B cell (primary cell): ENCODE measurements around the gene BBIP1. TPM values are rescaled to one million over a fixed set of nuclear protein-coding genes. Genes with fewer than 3 reads are reported as not detected.

Experiments
- ATAC-seq: fragments of 200-7000 bp; cut with Tn5 transposase; one replicate; pipeline ENCODE4 v1.10.0; 2021; ENCODE audit warnings: low read depth, mild to moderate bottlenecking, moderate number of reproducible peaks, moderate library complexity
- CTCF ChIA-PET: fragments of 350-600 bp; sonication (Branson Sonifier 250); formaldehyde crosslinking; loops from one replicate; lab custom pipeline; 2021; ENCODE audit warnings: antibody characterized with exemption, inconsistent platforms; lab: Charles Lee
- POLR2A ChIA-PET: fragments of 350-600 bp; sonication (Branson Sonifier 250); formaldehyde crosslinking; loops from one replicate; lab custom pipeline; 2021; ENCODE audit warnings: antibody characterized with exemption; lab: Charles Lee
- DNase-seq: peaks from one replicate; pipeline ENCODE4 v3.0.0; 2013
- H2AFZ ChIP-seq: 2 replicates; pipeline ENCODE4 v1.6.1; 2012; ENCODE audit warnings: mild to moderate bottlenecking, low read depth, low read length; ENCODE audit not compliant: insufficient read depth, poor library complexity, severe bottlenecking
- H3K27ac ChIP-seq, 2 donors: 1 replicate in 1 of 2; 2 replicates in 1 of 2; pipeline ENCODE4 v1.5.1; 2012 to 2013; ENCODE audit warnings: low read length in 2 of 2, mild to moderate bottlenecking in 2 of 2, moderate library complexity in 1 of 2
- H3K27me3 ChIP-seq, 4 experiments: fragments of 200-600 bp in 1 of 4; sonication (generic) in 1 of 4; replicated peaks in 1 of 4; 1 replicate in 2 of 4; 2 replicates in 2 of 4; pipeline versions ENCODE4 v1.6.1 to v1.7.0; 2013 to 2016; ENCODE audit warnings: low read length in 3 of 4, mild to moderate bottlenecking in 2 of 4, mixed read lengths in 1 of 4, moderate library complexity in 1 of 4; ENCODE audit not compliant: insufficient read depth in 4 of 4, control insufficient read depth in 3 of 4; ENCODE audit errors: control extremely low read depth in 1 of 4
- H3K36me3 ChIP-seq, 2 experiments: replicated peaks in 1 of 2; 1 replicate in 1 of 2; 2 replicates in 1 of 2; pipeline versions ENCODE4 v1.6.1 to v1.7.1; 2013; ENCODE audit warnings: low read length in 1 of 2; ENCODE audit not compliant: insufficient read depth in 2 of 2, control insufficient read depth in 1 of 2; ENCODE audit errors: control extremely low read depth in 1 of 2, extremely low read depth in 1 of 2
- H3K4me1 ChIP-seq, 2 donors: fragments of 200-600 bp in 1 of 2; sonication (generic) in 1 of 2; 1 replicate in 1 of 2; 2 replicates in 1 of 2; pipeline versions ENCODE4 v1.5.1 to v1.6.1; 2013 to 2017; ENCODE audit warnings: low read length in 2 of 2; ENCODE audit not compliant: control insufficient read depth in 2 of 2, insufficient read depth in 2 of 2
- H3K4me2 ChIP-seq: replicated peaks from 2 replicates; pipeline ENCODE3; 2012; ENCODE audit warnings: mild to moderate bottlenecking, low read depth, low read length; ENCODE audit not compliant: poor library complexity, severe bottlenecking
- H3K4me3 ChIP-seq, 5 experiments: fragments of 200-600 bp in 1 of 5; sonication (generic) in 1 of 5; 1 replicate in 3 of 5; 2 replicates in 2 of 5; pipeline versions ENCODE4 v1.5.1 to v1.7.0; 2011 to 2016; ENCODE audit warnings: low read length in 4 of 5, mild to moderate bottlenecking in 4 of 5, low read depth in 2 of 5, control low read depth in 1 of 5, moderate library complexity in 1 of 5; ENCODE audit not compliant: insufficient read depth in 1 of 5; ENCODE audit errors: control extremely low read depth in 1 of 5, extremely low read depth in 1 of 5
- H3K79me2 ChIP-seq: fragments of 200-600 bp; sonication (generic); one replicate; pipeline ENCODE4 v1.6.0; 2016; ENCODE audit warnings: low read length; ENCODE audit not compliant: control insufficient read depth, insufficient read depth
- H3K9ac ChIP-seq: fragments of 200-600 bp; sonication (generic); 2 replicates; pipeline ENCODE4 v1.6.1; 2017; ENCODE audit warnings: mild to moderate bottlenecking, low read length, moderate library complexity
- H3K9me3 ChIP-seq, 3 donors: one replicate each; pipeline versions ENCODE4 v1.6.1 to v1.7.1; 2013; ENCODE audit warnings: low read length in 2 of 3; ENCODE audit not compliant: control insufficient read depth in 2 of 3, insufficient read depth in 1 of 3; ENCODE audit errors: control extremely low read depth in 1 of 3
- H4K20me1 ChIP-seq: 2 replicates; pipeline ENCODE4 v1.6.0; 2012; ENCODE audit warnings: mild to moderate bottlenecking, low read length; ENCODE audit not compliant: insufficient read depth, control insufficient read depth, poor library complexity, severe bottlenecking
- H3K27ac Mint-ChIP-seq: one replicate; pipeline ENCODE4 v1.8.0; 2021; ENCODE audit warnings: mixed read lengths
- H3K27me3 Mint-ChIP-seq: one replicate; pipeline ENCODE4 v1.8.0; 2021; ENCODE audit warnings: mixed read lengths
- H3K4me1 Mint-ChIP-seq: one replicate; pipeline ENCODE4 v1.8.0; 2021; ENCODE audit warnings: mixed read lengths
- H3K4me3 Mint-ChIP-seq: one replicate; pipeline ENCODE4 v1.8.0; 2021; ENCODE audit warnings: mixed read lengths
- H3K9me3 Mint-ChIP-seq: one replicate; pipeline ENCODE4 v1.8.0; 2022; ENCODE audit warnings: mixed read lengths; ENCODE audit not compliant: insufficient read depth
- CTCF ChIP-seq: fragments of 200-600 bp; IDR thresholded peaks from one replicate; pipeline ENCODE4 v1.8.0; 2022; ENCODE audit warnings: antibody characterized with exemption, mild to moderate bottlenecking
- EZH2 ChIP-seq: IDR thresholded peaks from 2 replicates; pipeline ENCODE4 v1.6.1; 2012; ENCODE audit warnings: borderline replicate concordance, low read depth, mild to moderate bottlenecking, moderate library complexity, low read length; ENCODE audit not compliant: insufficient read depth, poor library complexity, severe bottlenecking
- WGBS: methylation state at CpG from one replicate; pipeline ENCODE4 v1.1.5; 2013; ENCODE audit warnings: missing lambda C conversion rate; ENCODE audit not compliant: insufficient coverage; 5-methylcytosine and 5-hydroxymethylcytosine counted together
- intact Hi-C: fragments of 100-400 bp; cut with micrococcal nuclease; formaldehyde crosslinking; loops from one replicate; pipeline ENCODE4 v1.10.0; 2022
- polyA plus RNA-seq: library from polyadenylated mRNA; depleted of rRNA; stranded (reverse); fragments of >200 nt; gene quantifications from 2 replicates; pipeline ENCODE4 v1.2.3, GENCODE V29; 2012
- total RNA-seq, 2 donors: library from RNA; stranded (reverse); fragments of 120-200 nt in 1 of 2; gene quantifications; 1 replicate in 1 of 2; 2 replicates in 1 of 2; pipeline versions ENCODE4 v1.2.3 to v1.2.4, GENCODE V29; 2013 to 2022

Gene BBIP1
- total and polyA plus RNA-seq, 2 donors (not counting 1 experiment from before 2014, with no cell fraction given): 10.6 to 46.1 TPM

DNA sequence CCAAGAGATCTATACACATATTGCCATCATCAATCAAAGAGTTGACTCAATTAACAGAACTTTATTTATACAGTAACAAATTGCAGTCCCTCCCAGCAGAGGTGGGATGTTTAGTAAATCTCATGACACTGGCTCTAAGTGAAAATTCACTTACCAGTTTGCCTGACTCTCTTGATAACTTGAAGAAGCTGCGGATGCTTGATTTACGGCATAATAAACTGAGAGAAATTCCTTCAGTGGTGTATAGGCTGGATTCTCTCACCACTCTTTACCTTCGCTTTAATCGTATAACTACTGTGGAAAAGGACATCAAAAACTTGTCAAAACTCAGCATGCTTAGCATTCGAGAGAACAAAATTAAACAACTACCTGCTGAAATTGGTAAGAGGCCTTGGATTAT, 45.7 kb upstream of the BBIP1 start:
- Histone ChIP-seq H4K20me1 (peaks cover 60% of the 10 kb centered on the region), H2AFZ (no peak overlapping the region), H3K9me3 (no peaks in the 10 kb centered on the region), H3K9ac (no peak overlapping the region), H3K27me3 (no peaks in the 10 kb centered on the region), H3K4me2 (no peak overlapping the region), H3K27ac (no peak overlapping the region), H3K36me3 (peaks cover 2 to 19% of the 10 kb centered on the region in 2 experiments), H3K4me1 (peaks cover 0 to 33% of the 10 kb centered on the region in 2 donors), H3K79me2 (peaks cover 98% of the 10 kb centered on the region), H3K4me3 (no peak overlapping the region)
- Mint-ChIP-seq H3K4me1 (peaks cover 66% of the 10 kb centered on the region), H3K4me3 (no peak overlapping the region), H3K27me3 (no peaks in the 10 kb centered on the region), H3K27ac (no peak overlapping the region), H3K9me3 (peaks cover 1% of the 10 kb centered on the region)
- POLR2A ChIA-PET: no interaction called here
- TF ChIP-seq CTCF (no peak), EZH2 (no peak)
- DNase-seq (no peak), ATAC-seq (no peak)
- intact Hi-C loops: no loop called here
- no CpG with 5 or more reads among the region's 5 CpGs for WGBS
- CTCF ChIA-PET: no interaction called here

- H3K4me2 ChIP-seq: no peak overlapping the region
- no peak overlapping the region for H3K9ac ChIP-seq
- peaks cover 2 to 19% of the 10 kb centered on the region in 2 experiments for H3K36me3 ChIP-seq
- H2AFZ ChIP-seq: no peak overlapping the region
- peaks cover 0 to 36% of the 10 kb centered on the region in 2 donors for H3K4me1 ChIP-seq
- peaks cover 1% of the 10 kb centered on the region for H3K9me3 Mint-ChIP-seq
- no peak overlapping the region for H3K4me3 ChIP-seq
- ATAC-seq (no peak), DNase-seq (no peak)
- no peaks in the 10 kb centered on the region for H3K27me3 Mint-ChIP-seq
- H3K27ac ChIP-seq: peak overlapping the region in 1 of 2 donors; percentile 26
- peaks cover 70% of the 10 kb centered on the region for H3K4me1 Mint-ChIP-seq
- no peak overlapping the region for H3K4me3 Mint-ChIP-seq
- CTCF ChIA-PET: interaction anchor here (1.3 kb wide), 1 partner anchor 217 kb away, joined by 3 read pairs; no protein-coding TSS in a partner anchor
- no peaks in the 10 kb centered on the region for H3K27me3 ChIP-seq
- no peak overlapping the region for H3K27ac Mint-ChIP-seq
- H3K79me2 ChIP-seq: peaks cover 98% of the 10 kb centered on the region
- WGBS: 100% methylated on average over 1 of the region's 2 CpGs
- POLR2A ChIA-PET: no interaction called here
- peaks cover 74% of the 10 kb centered on the region for H4K20me1 ChIP-seq
- TF ChIP-seq CTCF (no peak), EZH2 (no peak)
- H3K9me3 ChIP-seq: no peaks in the 10 kb centered on the region
- intact Hi-C loops: loop anchor here (2.0 kb wide), 1 partner anchor 18 kb away; no protein-coding TSS in a partner anchor
Observed at GRCh38 chr10:110963162-110963561, 44.2 kb upstream of the BBIP1 start.
